Hepatocyte (in vitro differentiated cells): ENCODE results near the gene MROH2B. TPM values are rescaled to one million over a fixed set of nuclear protein-coding genes. Genes with fewer than 3 reads are reported as not detected.

Source experiments
- DNase-seq: peaks from one replicate; pipeline ENCODE4 v3.0.0-alpha.2; 2016; ENCODE audit warnings: low spot score
- H2AFZ ChIP-seq: fragments of 200-600 bp; sonication (generic); 2 replicates; pipeline ENCODE4 v1.6.0; 2016; ENCODE audit warnings: antibody characterized with exemption, mild to moderate bottlenecking
- H3K27ac ChIP-seq: fragments of 200-600 bp; sonication (generic); 2 replicates; pipeline ENCODE4 v1.5.1; 2016; ENCODE audit warnings: mild to moderate bottlenecking
- H3K27me3 ChIP-seq: fragments of 200-600 bp; sonication (generic); 2 replicates; pipeline ENCODE4 v1.6.1; 2016
- H3K36me3 ChIP-seq: fragments of 200-600 bp; sonication (generic); replicated peaks from 2 replicates; pipeline ENCODE4 v1.5.1; 2016; ENCODE audit warnings: low read depth; ENCODE audit not compliant: insufficient read depth
- H3K4me1 ChIP-seq: fragments of 200-600 bp; sonication (generic); 2 replicates; pipeline ENCODE4 v1.5.1; 2016; ENCODE audit warnings: mild to moderate bottlenecking, moderate library complexity; ENCODE audit not compliant: insufficient read depth
- H3K4me2 ChIP-seq: fragments of 200-600 bp; sonication (generic); 2 replicates; pipeline ENCODE4 v1.6.0; 2016
- H3K4me3 ChIP-seq: fragments of 200-600 bp; sonication (generic); 2 replicates; pipeline ENCODE4 v1.5.1; 2016; ENCODE audit warnings: mild to moderate bottlenecking
- H3K79me2 ChIP-seq: fragments of 200-600 bp; sonication (generic); 2 replicates; pipeline ENCODE4 v1.6.0; 2017; ENCODE audit warnings: mild to moderate bottlenecking
- H3K9me2 ChIP-seq: fragments of 200-600 bp; sonication (generic); replicated peaks from 2 replicates; pipeline ENCODE4 v1.6.0; 2017; ENCODE audit warnings: mild to moderate bottlenecking; ENCODE audit not compliant: insufficient read depth
- H3K9me3 ChIP-seq: fragments of 200-600 bp; sonication (generic); 2 replicates; pipeline ENCODE4 v1.5.1; 2016; ENCODE audit warnings: low read depth, mild to moderate bottlenecking
- H4K20me1 ChIP-seq: fragments of 200-600 bp; sonication (generic); 2 replicates; pipeline ENCODE4 v1.6.0; 2016; ENCODE audit warnings: mild to moderate bottlenecking; ENCODE audit not compliant: insufficient read depth, poor library complexity, severe bottlenecking
- EZH2 ChIP-seq: fragments of 200-600 bp; sonication (generic); IDR thresholded peaks from 2 replicates; pipeline ENCODE4 v1.6.1; 2016; ENCODE audit warnings: antibody characterized with exemption, mild to moderate bottlenecking, borderline replicate concordance
- EZH2phosphoT487 ChIP-seq: fragments of 200-600 bp; sonication (generic); IDR thresholded peaks from one replicate; pipeline ENCODE4 v1.6.1; 2018; ENCODE audit warnings: antibody characterized with exemption, mild to moderate bottlenecking, low read depth, moderate library complexity; ENCODE audit not compliant: unreplicated experiment, severe bottlenecking
- WGBS: methylation state at CpG from one replicate; pipeline ENCODE4 v1.1.6; 2016; ENCODE audit warnings: low lambda C conversion rate; ENCODE audit errors: missing lambda C conversion rate; 5-methylcytosine and 5-hydroxymethylcytosine counted together
- polyA plus RNA-seq: library from polyadenylated mRNA; unstranded; fragments of >200 nt; fragmentation: Nextera tagmentation; extraction: Ambion mirVana; gene quantifications from 2 replicates; pipeline ENCODE4 v1.2.1, GENCODE V29; 2016
- total RNA-seq: library from RNA; depleted of rRNA; stranded (reverse); fragments of >200 nt; gene quantifications from 2 replicates; pipeline ENCODE4 v1.2.3, GENCODE V29; 2014
- TF ChIP-seq, protein P1 (sequence below): fragments of 200-600 bp; sonication (generic); IDR thresholded peaks from 2 replicates; pipeline ENCODE4 v1.5.1; 2016; ENCODE audit warnings: antibody characterized with exemption, mild to moderate bottlenecking; ENCODE audit not compliant: poor library complexity

MROH2B gene
- total and polyA plus RNA-seq, 2 experiments from 2014 or later, result not detected

DNA sequence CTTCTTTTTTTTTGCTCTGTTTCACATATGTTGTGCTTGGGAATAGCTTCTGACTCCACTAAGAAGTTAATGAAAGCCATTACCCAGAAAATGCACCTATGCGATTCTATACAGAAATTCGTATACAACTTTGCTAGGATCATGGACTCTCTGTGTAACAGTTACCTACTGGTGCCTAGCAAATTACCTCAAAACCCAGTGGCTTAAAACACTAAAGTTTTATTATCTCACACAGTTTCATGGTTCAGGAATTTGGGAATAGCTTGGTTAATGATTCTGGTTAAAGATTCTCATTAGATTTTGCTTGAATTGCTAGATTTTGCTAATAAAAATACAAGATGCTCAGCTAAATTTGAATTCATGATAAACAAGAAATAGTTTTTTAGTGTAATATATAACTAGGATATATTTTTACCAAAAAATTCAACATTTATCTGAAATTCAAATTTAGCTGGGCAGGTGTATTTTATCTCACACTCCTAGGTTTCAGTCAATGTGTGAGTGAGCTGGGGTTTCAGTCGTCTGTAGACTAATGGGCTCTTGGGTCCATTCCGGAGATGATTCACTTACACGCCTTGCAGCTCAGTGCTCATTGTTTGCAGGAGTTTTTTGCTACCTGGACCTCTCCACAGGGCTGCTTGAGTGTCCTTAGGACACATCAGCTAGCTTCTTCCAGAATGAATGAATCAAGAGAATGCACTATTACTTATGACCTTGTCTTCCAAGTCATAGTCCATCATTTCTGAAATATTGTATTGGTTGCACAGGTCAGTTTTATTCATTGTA, 75.1 kb downstream of the MROH2B start:
- H3K4me2 ChIP-seq, result no peak overlapping the region
- H2AFZ ChIP-seq, result no peak overlapping the region
- no peaks in the 10 kb centered on the region for H3K36me3 ChIP-seq
- no peak overlapping the region for H3K4me3 ChIP-seq
- no peak overlapping the region for H3K27ac ChIP-seq
- no peaks in the 10 kb centered on the region for H3K9me2 ChIP-seq
- DNase-seq, result no peak
- TF ChIP-seq, protein P1, sequence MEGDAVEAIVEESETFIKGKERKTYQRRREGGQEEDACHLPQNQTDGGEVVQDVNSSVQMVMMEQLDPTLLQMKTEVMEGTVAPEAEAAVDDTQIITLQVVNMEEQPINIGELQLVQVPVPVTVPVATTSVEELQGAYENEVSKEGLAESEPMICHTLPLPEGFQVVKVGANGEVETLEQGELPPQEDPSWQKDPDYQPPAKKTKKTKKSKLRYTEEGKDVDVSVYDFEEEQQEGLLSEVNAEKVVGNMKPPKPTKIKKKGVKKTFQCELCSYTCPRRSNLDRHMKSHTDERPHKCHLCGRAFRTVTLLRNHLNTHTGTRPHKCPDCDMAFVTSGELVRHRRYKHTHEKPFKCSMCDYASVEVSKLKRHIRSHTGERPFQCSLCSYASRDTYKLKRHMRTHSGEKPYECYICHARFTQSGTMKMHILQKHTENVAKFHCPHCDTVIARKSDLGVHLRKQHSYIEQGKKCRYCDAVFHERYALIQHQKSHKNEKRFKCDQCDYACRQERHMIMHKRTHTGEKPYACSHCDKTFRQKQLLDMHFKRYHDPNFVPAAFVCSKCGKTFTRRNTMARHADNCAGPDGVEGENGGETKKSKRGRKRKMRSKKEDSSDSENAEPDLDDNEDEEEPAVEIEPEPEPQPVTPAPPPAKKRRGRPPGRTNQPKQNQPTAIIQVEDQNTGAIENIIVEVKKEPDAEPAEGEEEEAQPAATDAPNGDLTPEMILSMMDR, result no peak
- TF ChIP-seq EZH2phosphoT487 (no peak), EZH2 (no peak)
- H3K27me3 ChIP-seq, result no peaks in the 10 kb centered on the region
- H3K9me3 ChIP-seq, result no peaks in the 10 kb centered on the region
- no peaks in the 10 kb centered on the region for H3K79me2 ChIP-seq
- H3K4me1 ChIP-seq, result peaks cover 2% of the 10 kb centered on the region
- WGBS, result 84% methylated on average over 5 of the region's 5 CpGs
- no peaks in the 10 kb centered on the region for H4K20me1 ChIP-seq

DNA sequence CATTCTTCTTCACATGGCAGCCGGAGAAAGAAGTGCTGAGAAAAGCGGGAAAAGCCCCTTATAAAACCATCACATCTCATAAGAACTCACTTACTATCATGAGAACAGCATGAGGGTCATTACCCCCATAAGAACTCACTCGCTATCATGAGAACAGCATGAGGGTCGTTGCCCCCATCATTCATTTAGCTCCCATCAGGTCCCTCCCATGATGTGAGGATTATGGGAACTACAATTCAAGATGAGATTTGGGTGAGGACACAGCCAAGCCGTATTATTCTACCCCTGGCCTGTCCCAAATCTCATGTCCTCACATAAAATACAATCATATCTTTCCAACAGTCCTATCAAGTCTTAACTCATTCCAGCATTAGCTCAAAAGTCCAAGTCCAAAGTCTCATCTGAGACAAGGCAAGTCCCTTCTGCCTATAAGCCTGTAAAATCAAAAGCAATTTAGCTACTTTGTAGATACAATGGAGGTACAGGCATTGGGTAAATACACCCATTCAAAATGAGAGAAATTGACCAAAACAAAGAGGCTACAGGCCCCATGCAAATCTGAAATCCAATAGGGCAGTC, 79.1 kb downstream of the MROH2B start:
- 72% methylated on average over 5 of the region's 5 CpGs for WGBS
- H3K4me2 ChIP-seq, result peak overlapping the region; percentile 18
- H3K4me1 ChIP-seq, result peaks cover 5% of the 10 kb centered on the region
- no peak overlapping the region for H2AFZ ChIP-seq
- no peaks in the 10 kb centered on the region for H4K20me1 ChIP-seq
- TF ChIP-seq EZH2 (no peak), EZH2phosphoT487 (no peak)
- TF ChIP-seq, protein P1, result no peak
- no peak overlapping the region for H3K4me3 ChIP-seq
- no peaks in the 10 kb centered on the region for H3K9me2 ChIP-seq
- DNase-seq, result no peak
- no peaks in the 10 kb centered on the region for H3K79me2 ChIP-seq
- H3K27ac ChIP-seq, result peak overlapping the region; percentile 70
- H3K36me3 ChIP-seq, result no peaks in the 10 kb centered on the region
- no peaks in the 10 kb centered on the region for H3K9me3 ChIP-seq
- no peaks in the 10 kb centered on the region for H3K27me3 ChIP-seq

DNA sequence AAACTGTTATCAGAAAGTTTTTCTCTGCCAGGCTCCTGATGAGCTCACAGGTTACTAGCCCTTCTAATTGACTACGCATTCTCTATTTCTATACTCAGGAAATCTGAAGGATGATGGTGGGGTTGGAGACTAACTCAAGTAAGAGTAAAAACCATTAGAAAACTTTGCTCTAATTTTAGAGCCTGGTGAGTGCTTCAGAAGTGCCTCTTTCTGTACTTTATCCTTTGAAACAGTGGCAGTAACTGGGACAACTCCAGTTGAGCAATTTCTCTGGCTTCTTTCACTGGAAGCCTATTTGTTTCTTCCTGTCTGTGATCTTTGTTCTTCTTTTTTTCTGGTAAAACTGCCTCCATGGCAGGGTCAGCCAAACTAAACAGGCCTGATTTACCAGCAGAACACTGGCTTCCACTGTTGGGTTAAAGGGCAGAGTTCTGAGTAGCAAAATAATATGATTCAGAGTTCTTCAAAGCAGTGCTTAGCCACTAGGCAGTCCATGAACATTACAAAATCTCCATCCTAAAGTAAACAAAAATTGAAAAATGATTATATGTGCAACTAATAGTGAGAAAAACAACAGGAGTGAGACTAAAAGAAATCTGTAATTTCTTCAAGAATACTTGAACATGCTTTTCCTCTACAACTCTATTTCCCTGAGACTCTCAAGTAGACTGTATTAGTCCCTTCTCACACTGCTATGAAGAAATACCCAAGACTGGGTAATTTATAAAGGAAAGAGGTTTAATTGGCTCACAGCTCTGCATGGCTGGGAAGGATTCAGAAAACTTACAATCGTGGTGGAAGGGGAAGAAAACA, 79.8 kb downstream of the MROH2B start:
- H3K4me2 ChIP-seq, result peak overlapping the region; percentile 18
- 38% methylated on average over 2 of the region's 2 CpGs for WGBS

More for the DNA sequence above, 79.8 kb downstream of the MROH2B start:
- H4K20me1 ChIP-seq, result no peaks in the 10 kb centered on the region
- H3K4me1 ChIP-seq, result peaks cover 5% of the 10 kb centered on the region
- H3K9me2 ChIP-seq, result no peaks in the 10 kb centered on the region
- DNase-seq, result peak; percentile 29
- no peaks in the 10 kb centered on the region for H3K79me2 ChIP-seq
- H3K36me3 ChIP-seq, result no peaks in the 10 kb centered on the region
- TF ChIP-seq EZH2phosphoT487 (no peak), EZH2 (no peak)
- TF ChIP-seq, protein P1, result no peak
- no peak overlapping the region for H3K4me3 ChIP-seq
- peak overlapping the region; percentile 70 for H3K27ac ChIP-seq
- no peak overlapping the region for H2AFZ ChIP-seq
- no peaks in the 10 kb centered on the region for H3K27me3 ChIP-seq
- no peaks in the 10 kb centered on the region for H3K9me3 ChIP-seq
